GM19397 (cell line): ENCODE results near the gene HDGF.
"Not testable (repeated sequence)": the region's sequence is repeated elsewhere in the genome, so short reads cannot be mapped to it uniquely, and the experiment has no call there.

Source experiments
- ATAC-seq: cut with Tn5 transposase; IDR thresholded peaks from one replicate; pipeline ENCODE4 v1.9.1; 2021; ENCODE audit warnings: mild to moderate bottlenecking, moderate library complexity; ENCODE audit not compliant: unreplicated experiment

HDGF gene

DNA sequence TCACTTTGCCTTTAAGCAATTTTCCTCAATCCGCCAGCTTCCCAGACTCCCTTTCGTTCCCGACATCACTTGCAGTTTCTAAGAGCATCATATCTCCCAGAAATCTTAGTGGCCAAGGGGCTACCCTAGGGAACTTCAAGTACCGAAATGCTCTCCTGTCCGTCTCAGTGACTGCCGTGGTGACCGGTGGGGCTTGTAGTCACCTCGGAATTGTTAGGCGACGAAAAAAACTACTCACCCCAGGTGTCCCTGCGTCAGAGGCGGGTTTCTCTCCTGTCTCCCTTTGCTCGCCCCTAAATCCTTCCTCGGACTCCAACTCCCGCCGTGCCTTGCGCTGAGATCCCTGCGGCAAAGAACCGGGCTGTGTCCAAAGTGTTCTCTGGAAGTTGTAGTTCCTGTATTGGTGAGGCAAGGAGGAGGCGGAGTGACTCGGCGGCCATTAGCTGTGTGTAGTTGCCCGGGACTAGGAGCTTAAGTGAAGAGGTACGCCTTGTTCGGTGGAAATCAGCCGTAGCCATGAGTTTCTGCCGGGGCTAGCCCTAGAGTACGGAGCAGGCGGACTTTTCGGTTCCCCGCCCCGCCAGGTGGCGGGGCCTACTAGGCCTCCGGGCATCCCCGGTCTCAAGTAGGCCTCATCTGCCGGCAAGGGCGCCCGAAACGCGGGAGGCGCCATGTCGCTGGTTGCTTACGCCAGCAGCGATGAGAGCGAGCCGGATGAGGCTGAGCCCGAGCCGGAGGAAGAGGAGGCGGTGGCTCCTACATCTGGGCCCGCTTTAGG lies 15.8 kb upstream of the HDGF start, which contains the start of gene PRCC:
Gene PRCC (plus strand): TSS at position 435 of the 778 bp plus-strand sequence. CDS start 237 bp downstream, at position 672.
- ATAC-seq, result peak; percentile 92

DNA sequence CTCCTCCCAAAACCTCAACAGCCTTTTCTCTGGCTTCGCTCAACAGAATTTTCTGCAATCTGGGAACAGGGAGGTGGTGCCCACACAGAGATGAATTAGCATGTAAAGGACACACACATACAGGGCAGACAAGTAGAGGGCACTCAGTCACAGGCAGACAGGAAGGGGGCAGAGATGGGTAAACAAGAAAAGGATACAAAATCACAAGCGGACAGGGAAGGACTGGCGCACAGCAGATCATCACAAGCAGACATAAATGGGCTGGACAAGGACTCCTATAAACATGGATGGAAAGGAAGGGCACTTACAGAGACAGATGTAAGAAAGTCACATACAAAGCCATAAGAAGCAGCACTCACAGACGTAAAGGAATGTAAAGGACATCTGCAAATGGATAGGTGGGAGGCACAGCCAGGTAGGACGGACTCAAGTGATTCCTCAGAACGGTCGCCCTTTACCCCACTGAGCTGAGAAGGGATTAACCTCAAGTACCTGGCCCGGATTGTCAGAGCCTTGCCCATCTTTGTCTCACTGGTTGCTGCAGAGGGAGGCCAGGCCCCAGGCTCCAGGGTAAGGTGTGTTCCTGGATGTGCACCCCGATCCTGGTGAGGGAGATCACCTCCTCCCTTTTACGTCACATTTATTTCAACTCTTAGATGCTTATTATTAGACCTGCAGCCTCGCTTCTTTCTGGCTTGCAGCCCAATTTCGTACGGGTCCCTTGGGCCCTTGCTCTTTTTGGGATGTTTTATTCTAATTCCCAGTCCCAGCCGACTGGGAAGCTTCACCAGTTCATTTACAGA lies 15.0 kb upstream of the HDGF start:
- ATAC-seq, result peak; percentile 6

DNA sequence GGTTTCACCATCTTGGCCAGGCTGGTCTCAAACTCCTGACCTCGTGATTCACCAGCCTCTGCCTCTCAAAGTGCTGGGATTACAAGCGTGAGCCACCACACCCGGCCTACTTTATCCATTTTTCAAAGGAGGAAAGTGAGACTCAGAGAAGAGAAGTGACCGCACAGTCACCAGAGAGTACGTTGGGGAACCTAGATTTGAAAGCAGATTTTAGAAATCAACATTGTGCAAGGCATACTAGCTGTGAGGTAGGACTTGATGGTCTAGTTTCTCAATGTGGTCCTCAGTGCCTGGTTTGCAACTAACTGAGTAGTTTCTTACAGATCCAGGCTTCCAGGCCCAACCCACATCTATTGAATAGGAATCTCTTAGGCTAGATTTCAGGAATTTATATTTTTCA lies 14.2 kb upstream of the HDGF start:
- no peak for ATAC-seq

DNA sequence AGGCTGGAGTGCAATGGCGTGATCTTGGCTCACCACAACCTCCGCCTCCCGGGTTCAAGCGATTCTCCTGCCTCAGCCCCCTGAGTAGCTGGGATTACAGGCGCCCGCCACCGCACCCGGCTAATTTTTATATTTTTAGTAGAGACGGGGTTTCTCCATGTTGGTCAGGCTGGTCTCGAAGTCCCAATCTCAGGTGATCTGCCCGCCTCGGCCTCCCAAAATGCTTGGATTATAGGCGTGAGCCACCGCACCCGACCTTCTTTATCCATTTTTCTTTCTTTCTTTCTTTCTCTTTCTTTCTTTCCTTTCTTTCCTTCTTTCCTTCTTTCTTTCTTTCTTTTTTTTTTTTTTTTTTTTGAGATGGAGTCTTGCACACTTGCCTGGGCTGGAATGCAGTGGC lies 13.7 kb upstream of the HDGF start:
- not testable (repeated sequence) for ATAC-seq

DNA sequence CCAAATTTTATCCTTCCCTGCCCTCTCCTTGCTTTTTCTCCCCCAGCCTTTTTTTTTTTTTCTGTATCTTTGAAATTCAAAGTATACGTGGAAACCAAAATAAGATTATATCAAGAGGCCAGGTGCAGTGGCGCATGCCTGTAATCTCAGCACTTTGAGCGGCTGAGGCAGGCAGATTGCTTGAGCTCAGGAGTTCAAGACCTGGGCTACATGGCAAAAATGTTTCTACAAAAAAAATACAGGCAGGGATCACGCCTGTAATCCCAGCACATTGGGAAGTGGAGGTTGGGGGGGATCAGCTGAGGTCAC lies 9.3 kb upstream of the HDGF start:
- ATAC-seq, result no peak

DNA sequence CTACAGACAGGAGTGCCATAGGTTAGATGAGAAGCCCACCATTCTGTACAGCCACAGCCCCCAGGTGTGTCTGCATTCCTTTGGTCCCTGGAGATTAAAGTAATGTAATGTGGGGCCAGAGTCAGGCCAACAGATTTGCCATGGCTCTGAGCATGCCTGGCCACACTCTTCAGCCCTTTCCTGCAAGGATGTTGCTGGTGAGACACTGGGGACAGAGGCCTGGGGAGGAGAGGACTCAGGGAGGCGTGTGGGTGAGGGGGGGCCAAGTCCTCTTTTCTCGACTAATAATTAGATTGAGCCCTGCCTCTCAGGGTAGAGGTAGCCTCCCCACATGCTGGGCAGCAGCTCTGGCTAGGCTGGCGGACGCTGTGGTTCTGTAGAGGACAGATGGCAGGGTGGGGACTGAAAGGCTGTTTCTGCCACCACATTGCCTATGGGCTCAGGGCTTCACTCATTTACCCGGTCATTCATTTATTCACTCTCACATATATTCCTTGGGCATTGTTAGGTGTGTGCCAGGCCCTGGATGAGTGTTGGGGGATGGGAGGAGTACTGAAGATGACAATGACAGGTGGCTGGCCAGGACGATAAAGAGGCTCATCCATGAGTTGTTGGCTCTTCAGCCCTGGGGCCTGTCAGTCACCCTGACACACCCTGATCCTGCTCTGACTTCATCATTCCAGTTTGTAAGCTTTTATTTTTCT lies 8.8 kb upstream of the HDGF start:
- ATAC-seq, result no peak

DNA sequence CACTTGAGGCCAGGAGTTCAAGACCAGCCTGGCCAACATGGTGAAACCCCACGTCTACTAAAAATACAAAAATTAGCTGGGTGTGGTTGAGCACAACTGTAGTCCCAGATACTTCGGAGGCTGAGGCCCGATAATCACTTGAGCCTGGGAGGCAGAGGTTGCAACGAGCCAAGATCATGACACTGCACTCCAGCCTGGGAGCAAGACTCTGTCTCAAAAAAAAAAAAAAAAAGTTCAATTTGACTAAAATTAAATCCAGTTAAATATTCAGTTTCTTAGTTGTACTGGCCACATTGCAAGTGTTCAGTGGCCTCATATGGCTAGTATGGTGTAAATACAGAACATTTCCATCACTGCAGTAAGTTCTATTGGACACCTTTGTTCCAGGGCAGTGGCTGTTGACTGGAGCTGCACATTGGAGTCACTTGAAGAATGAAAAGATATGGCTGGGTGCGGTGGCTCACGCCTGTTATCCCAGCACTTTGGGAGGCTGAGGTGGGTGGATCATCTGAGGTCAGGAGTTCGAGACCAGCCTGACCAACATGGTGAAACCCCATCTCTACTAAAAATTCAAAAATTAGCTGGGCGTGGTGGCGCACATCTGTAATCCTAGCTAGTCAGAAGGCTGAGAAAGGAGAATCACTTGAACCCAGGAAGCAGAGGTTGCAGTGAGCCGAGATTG lies 6.2 kb upstream of the HDGF start:
- not testable (repeated sequence) for ATAC-seq

DNA sequence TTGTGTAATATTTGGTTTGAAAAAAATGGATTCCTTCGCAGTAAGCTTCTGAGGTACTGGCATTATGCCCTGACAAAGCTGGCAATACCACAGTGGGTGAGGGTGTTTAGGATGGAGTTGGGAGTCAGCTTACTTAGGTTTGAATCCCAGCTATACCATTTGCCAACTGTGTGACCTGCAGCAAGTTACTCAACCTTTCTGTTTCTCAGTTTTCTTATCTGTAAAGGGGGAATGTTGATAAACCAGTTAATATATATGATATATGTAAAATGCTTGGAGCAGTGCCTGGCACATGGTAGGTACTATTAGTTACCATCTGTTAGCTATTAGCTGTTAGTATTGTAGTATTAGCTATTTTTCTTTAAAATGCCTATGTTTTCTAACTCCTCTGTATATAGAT lies 4.9 kb upstream of the HDGF start:
- no peak for ATAC-seq

DNA sequence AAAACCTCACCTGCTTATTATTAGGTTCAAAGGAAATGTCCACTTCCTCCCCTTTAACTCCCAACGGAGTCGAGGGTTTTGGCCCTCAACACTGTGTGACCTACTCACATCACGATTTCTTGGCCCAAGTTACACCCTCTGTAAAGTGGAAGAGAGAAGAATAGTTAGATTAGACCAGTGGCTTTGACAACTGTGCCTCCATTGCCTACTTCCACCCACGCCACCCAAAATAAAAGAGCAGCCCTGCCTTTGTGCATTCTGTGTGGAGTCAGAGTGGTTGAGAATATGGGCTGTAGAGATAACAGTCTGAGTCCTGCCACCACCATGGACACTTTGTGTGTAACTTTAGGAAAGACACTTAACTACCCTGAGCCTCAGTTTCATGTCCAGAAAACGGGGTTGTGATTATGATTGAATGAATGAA lies 4.1 kb upstream of the HDGF start:
- no peak for ATAC-seq

DNA sequence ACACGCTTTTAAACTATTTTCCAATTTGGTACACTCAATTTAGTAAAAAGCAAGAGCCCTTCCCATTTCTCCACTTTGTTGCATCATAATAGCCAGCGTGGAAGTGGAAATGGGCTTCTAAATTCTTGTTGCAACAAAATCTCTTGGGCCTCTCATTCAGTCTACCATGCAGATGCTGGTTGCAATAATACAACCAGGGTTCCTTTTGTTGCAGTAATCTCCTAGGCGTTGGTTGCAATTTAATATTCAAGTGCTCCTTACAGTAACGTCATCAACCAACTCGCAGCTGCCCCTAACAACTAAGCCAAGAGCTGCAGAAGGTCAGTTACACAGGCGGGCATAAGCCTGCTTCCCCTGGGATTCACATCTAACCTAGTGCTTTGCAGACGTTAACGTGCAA lies 2.7 kb upstream of the HDGF start:
- no peak for ATAC-seq

DNA sequence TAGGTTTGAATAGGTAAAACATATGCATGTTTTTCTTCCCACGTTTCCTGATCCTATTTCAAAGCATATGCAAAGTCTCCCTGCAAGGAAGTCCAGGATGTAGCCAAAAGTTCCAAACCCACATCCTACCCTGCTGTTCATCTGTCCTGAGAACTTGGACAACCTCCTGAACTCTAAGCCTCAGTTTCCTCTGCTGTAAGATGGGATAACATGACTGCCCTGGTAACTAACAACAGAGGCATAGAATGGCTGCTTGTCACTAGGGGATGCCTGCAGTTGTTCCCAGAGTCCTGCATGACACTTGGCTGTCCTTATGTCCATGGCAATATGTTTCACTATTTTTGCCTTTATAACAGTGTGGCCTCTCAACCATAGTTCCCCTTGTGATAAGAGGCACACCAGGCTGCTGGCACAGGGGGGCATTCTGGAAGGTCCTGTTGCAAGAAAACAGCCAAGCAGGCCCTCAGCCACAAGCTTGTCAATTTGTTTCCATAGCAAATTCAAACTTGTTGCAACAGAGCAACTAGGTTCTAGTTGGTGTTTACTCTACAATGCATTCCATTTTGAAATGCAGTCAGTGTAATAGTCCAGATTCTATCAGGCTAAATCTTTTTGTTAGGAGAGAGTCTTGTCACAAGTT lies 1.5 kb upstream of the HDGF start:
- no peak for ATAC-seq

DNA sequence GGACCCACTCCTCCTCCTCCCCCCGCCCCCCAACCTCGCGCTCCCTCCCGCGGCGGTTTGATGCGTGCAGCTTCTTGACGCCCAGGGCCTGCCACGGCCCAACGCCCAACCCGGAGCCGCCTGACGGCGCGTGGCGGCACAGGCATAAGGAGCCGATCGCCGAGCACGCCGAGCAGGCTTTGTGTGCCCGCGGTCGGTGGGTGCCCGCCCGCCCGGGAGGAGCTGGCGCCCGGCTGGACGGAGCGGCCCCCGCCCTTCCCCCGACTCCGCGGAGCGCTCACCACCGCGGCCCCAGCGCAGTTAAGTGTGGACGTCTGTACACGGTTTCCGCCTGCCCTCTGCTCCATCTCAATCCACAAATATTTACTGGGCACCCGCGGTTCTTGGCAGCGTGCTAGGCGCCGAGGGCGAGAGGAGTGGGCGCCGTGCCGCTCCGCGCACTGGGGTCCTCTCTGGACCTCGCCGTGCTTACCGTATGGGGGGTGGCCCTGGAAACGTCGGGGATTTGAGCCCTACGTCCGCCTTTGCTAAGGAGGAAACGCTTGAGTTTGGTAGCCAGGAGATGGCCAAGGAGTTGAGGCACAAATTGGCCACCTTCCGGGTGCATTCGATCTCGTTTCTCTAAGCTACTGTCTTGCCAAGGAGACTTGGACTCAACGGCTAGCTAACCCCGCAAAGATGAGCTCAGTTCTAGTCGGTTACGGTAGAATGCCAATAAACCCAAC lies 444 bp upstream of the HDGF start:
- ATAC-seq, result peak; percentile 70

DNA sequence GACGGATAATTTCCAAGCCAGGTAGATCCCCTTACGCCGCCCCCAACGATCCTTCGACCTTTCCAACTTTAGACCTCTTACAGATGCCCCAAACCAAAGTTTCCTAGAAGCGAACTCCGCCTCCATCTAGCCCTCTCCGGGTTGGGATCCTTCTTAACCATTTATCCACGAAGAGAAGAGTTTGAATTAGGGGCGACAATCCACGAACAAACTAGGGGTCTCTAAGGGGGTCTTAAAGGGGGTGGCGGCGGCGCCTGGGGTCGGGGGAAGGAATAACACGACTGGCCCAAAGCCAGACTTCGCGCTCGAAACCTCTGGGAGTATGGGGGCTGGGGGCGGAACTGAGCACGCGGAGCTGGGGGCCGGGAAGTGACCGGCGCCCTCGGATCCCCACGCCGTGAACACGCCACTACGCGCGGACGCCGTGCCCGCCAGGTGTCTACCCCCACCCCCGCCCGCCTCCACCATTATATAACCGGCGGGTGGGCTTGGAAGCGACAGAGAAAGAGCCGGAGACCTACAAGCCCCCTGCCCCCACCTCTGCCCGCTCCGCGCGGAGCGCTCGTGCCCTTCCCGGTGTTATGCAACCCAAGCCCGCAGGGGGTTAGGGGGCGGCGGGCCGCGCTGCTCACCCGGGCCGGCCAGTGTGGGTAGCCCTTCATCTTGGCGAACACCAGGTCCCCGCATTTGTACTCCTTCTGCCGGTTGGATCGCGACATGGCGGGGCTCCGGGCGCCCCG lies 594 bp downstream of the HDGF start:
- ATAC-seq, result peak; percentile 14

DNA sequence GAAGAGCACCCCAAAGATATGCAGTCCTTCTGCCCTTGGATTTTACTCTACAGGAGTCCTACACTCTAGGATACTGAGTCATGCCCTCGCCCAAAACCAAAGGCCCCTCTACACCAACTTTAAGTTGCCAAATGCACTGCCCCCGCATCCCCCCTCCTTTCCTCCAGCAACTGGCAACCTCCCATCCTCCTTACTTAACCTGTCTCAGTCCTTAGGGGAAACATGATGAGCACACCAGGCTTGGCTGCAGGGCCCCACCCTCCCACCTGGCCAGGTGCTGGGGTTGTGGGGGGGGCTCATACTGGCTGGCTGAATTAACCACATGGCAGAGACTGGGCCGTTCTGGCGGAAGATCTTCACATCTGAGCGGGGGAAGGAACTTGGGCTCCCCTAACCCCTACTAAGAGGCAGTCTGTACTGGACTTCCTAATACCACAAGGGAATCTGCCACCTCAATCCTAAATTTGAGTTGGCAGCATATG lies 1.2 kb downstream of the HDGF start:
- no peak for ATAC-seq

DNA sequence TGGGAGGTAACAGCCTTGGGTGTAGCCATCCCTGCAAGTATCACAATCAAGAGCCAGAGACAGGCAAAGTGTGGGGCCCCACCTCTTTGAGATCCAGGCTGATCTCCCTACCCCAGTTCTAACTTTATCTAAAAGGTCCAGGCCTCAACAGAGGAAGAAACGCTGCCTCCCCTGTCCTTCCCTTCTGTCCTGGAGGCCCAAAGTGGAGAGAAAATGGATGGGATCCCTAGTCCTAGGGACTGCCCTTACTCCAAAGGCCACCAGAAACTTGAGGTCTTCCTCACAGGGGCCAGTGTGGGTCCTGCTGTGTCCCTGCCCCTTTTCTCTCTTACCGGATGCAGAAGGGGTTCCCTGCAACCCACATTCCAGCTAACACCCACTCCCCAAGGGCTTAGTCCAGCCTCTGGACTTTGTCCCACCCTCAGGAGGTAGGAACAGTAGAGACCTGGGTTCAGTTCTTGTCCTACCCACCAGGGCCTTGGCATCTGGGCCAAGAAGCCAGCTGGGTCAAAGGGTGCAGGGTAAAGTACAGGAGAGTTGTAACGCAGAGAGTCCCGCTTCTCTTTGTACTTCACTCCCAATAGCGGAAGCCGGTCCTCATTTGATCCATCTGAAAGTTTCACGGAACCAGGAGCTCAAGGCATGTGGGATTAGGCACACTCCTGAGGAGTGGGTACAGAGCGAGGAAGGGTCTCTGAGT lies 1.9 kb downstream of the HDGF start:
- no peak for ATAC-seq

DNA sequence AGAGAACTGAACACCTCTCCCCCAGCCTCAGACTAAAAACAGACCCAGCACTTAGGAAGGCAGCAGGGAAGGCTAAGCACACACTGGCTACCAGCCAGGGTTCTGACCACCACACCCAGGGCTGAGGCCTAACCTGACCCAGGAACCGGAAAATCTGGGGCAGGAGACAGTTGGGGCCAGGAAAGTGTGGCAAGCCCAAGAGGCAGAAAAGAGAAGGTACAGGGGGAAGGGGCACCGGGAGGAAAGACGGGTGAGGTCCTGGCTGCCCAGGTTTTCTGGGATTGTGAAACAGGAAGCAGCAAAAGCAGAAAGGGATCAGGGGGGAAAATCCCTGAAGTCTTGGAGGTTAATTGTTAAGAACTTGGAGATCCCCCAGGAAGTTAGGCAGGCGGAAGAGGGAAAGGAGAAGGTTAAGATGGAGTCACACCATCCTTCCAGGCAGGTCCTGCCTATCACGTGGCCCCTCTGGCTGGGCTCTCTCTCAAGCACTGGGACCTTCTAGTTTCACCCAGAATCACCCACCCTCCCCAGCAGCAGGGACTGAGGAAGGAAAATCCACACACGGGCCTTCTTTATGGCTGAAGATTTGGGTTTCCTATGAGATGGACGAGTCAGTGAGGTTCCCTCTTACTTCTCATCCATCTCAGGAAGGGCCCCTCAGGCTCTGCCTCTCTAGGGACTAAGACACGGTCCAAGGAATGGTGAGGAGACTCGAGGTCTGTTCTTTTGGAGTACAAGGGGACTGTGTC lies 2.6 kb downstream of the HDGF start:
- ATAC-seq, result no peak

DNA sequence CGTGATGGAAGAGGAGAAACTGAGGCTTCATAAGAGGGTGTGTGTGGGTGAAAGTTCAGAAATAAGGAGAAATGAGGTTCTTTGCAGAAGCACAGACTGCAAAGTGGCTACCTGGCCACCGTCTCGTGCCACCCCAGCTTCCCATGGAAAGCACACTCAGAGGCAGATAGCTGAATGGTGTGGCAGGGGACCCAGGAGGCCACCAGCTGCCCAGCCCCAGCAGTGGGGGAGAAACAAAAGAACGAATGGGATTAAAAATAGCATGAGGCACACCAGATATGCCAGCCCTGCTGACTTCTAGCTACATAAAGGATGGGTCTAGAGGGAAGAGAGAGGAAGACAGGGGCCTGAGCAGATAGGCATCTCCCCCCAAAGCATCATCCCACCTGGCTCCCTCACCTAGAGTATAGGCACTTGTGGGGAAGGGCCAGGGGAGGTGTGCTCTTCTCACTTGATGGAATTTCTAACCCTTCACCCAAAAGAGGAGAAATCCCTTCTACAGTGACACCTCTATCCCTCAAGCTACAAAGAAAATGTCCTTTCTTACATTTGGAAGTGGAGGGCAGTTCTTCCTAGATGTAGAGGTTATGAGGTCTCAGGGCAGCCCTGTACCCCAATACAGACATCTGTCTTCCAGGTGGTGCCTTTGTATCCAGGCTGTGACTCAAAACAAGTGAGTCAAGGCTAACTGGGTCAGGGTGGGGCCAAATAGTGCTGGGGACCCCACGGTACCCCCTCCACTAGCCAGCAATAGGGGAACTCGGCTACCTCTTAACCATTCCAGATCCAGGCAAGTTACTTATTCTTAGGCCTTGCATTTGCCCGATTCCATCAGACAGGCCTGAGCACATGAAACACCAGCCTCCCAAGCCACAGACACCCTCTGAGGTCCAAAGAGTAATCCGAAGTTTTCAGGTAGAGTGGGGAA lies 3.5 kb downstream of the HDGF start:
- ATAC-seq, result no peak
